IPS-18a (cell line): ENCODE measurements around the gene UAP1L1.
A peak's percentile ranks its signal among the peaks of the same experiment; 100 is the strongest.

ENCODE experiments used
- H3K27ac ChIP-seq: one replicate; pipeline ENCODE4 v1.5.1; 2013; ENCODE audit warnings: low read length
- H3K27me3 ChIP-seq: one replicate; pipeline ENCODE4 v1.6.1; 2013; ENCODE audit warnings: mild to moderate bottlenecking, low read length; ENCODE audit not compliant: control insufficient read depth, insufficient read depth
- H3K36me3 ChIP-seq: one replicate; pipeline ENCODE4 v1.6.1; 2013; ENCODE audit warnings: low read depth, low read length; ENCODE audit not compliant: control insufficient read depth
- H3K4me1 ChIP-seq: one replicate; pipeline ENCODE4 v1.6.1; 2013; ENCODE audit warnings: low read depth, low read length; ENCODE audit not compliant: control insufficient read depth
- H3K4me3 ChIP-seq: one replicate; pipeline ENCODE4 v1.5.1; 2013; ENCODE audit warnings: low read length
- H3K9ac ChIP-seq: one replicate; pipeline ENCODE4 v1.6.1; 2013; ENCODE audit warnings: mild to moderate bottlenecking, low read length, moderate library complexity
- H3K9me3 ChIP-seq: one replicate; pipeline ENCODE4 v1.6.1; 2013; ENCODE audit warnings: low read depth, low read length; ENCODE audit not compliant: control insufficient read depth

Gene UAP1L1

GRCh38 chr9:137044502-137045177 lies 32.7 kb upstream of the UAP1L1 start:
- H3K9ac ChIP-seq = no peak overlapping the region
- no peaks in the 10 kb centered on the region for H3K4me1 ChIP-seq
- H3K27me3 ChIP-seq = peaks cover 44% of the 10 kb centered on the region
- H3K36me3 ChIP-seq = peaks cover 3% of the 10 kb centered on the region
- H3K9me3 ChIP-seq = no peaks in the 10 kb centered on the region
- no peak overlapping the region for H3K27ac ChIP-seq
- H3K4me3 ChIP-seq = peak overlapping the region; percentile 55

GRCh38 chr9:137045294-137046087 lies 31.8 kb upstream of the UAP1L1 start:
- Histone ChIP-seq H3K4me1 (no peaks in the 10 kb centered on the region), H3K27ac (no peak overlapping the region), H3K27me3 (peaks cover 53% of the 10 kb centered on the region), H3K36me3 (no peaks in the 10 kb centered on the region), H3K9me3 (no peaks in the 10 kb centered on the region), H3K4me3 (peak overlapping the region; percentile 71), H3K9ac (no peak overlapping the region)

- Histone ChIP-seq H3K4me3 (peak within 1 kb of the TSS; percentile 71), H3K9me3 (no peaks in the 10 kb centered on the region), H3K9ac (no peak within 1 kb of the TSS), H3K27me3 (peaks cover 60% of the 10 kb centered on the region), H3K36me3 (no peaks in the 10 kb centered on the region), H3K4me1 (no peaks in the 10 kb centered on the region), H3K27ac (no peak within 1 kb of the TSS)
Observed at GRCh38 chr9:137046088-137046787, 31.1 kb upstream of the UAP1L1 start, which contains the start of gene NPDC1. Gene NPDC1 (minus strand): TSS chr9:137046177. CDS start chr9:137045989, 188 bp downstream.

- Histone ChIP-seq H3K27me3 (peaks cover 87% of the 10 kb centered on the region), H3K4me1 (no peaks in the 10 kb centered on the region), H3K9me3 (no peaks in the 10 kb centered on the region), H3K36me3 (no peaks in the 10 kb centered on the region), H3K4me3 (no peak overlapping the region), H3K27ac (no peak overlapping the region), H3K9ac (no peak overlapping the region)
Observed at GRCh38 chr9:137048655-137049543, 28.4 kb upstream of the UAP1L1 start.

GRCh38 chr9:137049544-137050449 lies 27.5 kb upstream of the UAP1L1 start:
- no peak overlapping the region for H3K27ac ChIP-seq
- H3K4me3 ChIP-seq = no peak overlapping the region
- no peaks in the 10 kb centered on the region for H3K36me3 ChIP-seq

GRCh38 chr9:137050570-137050969 lies 26.7 kb upstream of the UAP1L1 start:
- H3K27me3 ChIP-seq = peaks cover 88% of the 10 kb centered on the region
- no peaks in the 10 kb centered on the region for H3K36me3 ChIP-seq
- no peak overlapping the region for H3K9ac ChIP-seq
- H3K9me3 ChIP-seq = no peaks in the 10 kb centered on the region
- H3K4me1 ChIP-seq = no peaks in the 10 kb centered on the region
- no peak overlapping the region for H3K27ac ChIP-seq
- H3K4me3 ChIP-seq = no peak overlapping the region

More at GRCh38 chr9:137049544-137050449, 27.5 kb upstream of the UAP1L1 start:
- no peaks in the 10 kb centered on the region for H3K4me1 ChIP-seq
- H3K9me3 ChIP-seq = no peaks in the 10 kb centered on the region
- H3K27me3 ChIP-seq = peaks cover 88% of the 10 kb centered on the region
- no peak overlapping the region for H3K9ac ChIP-seq

- Histone ChIP-seq H3K36me3 (no peaks in the 10 kb centered on the region), H3K4me3 (no peak overlapping the region), H3K9me3 (no peaks in the 10 kb centered on the region), H3K27me3 (peaks cover 93% of the 10 kb centered on the region), H3K27ac (no peak overlapping the region), H3K9ac (no peak overlapping the region), H3K4me1 (no peaks in the 10 kb centered on the region)
Observed at GRCh38 chr9:137051145-137051724, 26.1 kb upstream of the UAP1L1 start.

GRCh38 chr9:137052293-137052692 lies 25.0 kb upstream of the UAP1L1 start:
- Histone ChIP-seq H3K36me3 (no peaks in the 10 kb centered on the region), H3K4me1 (no peaks in the 10 kb centered on the region), H3K27ac (no peak overlapping the region), H3K9me3 (no peaks in the 10 kb centered on the region), H3K9ac (no peak overlapping the region), H3K27me3 (peaks cover 86% of the 10 kb centered on the region), H3K4me3 (no peak overlapping the region)

- Histone ChIP-seq H3K4me3 (peak overlapping the region; percentile 27), H3K4me1 (no peaks in the 10 kb centered on the region), H3K27ac (no peak overlapping the region), H3K9me3 (no peaks in the 10 kb centered on the region), H3K36me3 (no peaks in the 10 kb centered on the region), H3K9ac (no peak overlapping the region), H3K27me3 (peaks cover 80% of the 10 kb centered on the region)
Observed at GRCh38 chr9:137052998-137053943, 24.0 kb upstream of the UAP1L1 start.
